A549 (cell line): ENCODE results near the gene IPO11. TPM values are rescaled to one million over a fixed set of nuclear protein-coding genes. Genes with fewer than 3 reads are reported as not detected.
"Not testable (repeated sequence)": the region's sequence is repeated elsewhere in the genome, so short reads cannot be mapped to it uniquely, and the experiment has no call there.

ENCODE experiments used
- ATAC-seq, 2 experiments: fragments of 200-7000 bp in 1 of 2; fragments of >200 bp in 1 of 2; cut with Nextera tagmentation in 1 of 2; cut with Tn5 transposase in 1 of 2; 3 replicates each; pipeline versions ENCODE4 v1.8.0 to v1.9.1; 2018 to 2020; ENCODE audit warnings: mild to moderate bottlenecking in 1 of 2, moderate library complexity in 1 of 2
- CTCF ChIA-PET: fragments of 300-600 bp; sonication (Branson Sonifier 250); formaldehyde crosslinking; extraction: SDS; loops from one replicate; lab custom pipeline; 2021; ENCODE audit warnings: antibody characterized with exemption, inconsistent platforms; lab: Yijun Ruan, JAX
- POLR2A ChIA-PET: fragments of 350-600 bp; formaldehyde crosslinking; extraction: SDS; loops from one replicate; lab custom pipeline; 2021; ENCODE audit warnings: antibody characterized with exemption, inconsistent platforms; lab: Yijun Ruan, JAX
- DNase-seq, 2 experiments: peaks; one replicate each; pipeline versions ENCODE4 v3.0.0 to v3.0.0-alpha.2; 2011 to 2016; ENCODE audit warnings: low read depth in 1 of 2, low spot score in 1 of 2
- FAIRE-seq: peaks from 2 replicates; lab custom pipeline; 2011; peaks lifted over from hg19 to GRCh38; lab: Jason Lieb, UNC
- H3K27ac ChIP-seq, 2 experiments: fragments of >200 bp; sonication (Bioruptor Twin); formaldehyde crosslinking; 3 replicates each; pipeline ENCODE4 v1.5.1; 2016 to 2017
- H3K4me1 ChIP-seq: fragments of >200 bp; sonication (Bioruptor Twin); formaldehyde crosslinking; 3 replicates; pipeline ENCODE4 v1.6.1; 2016
- H3K4me2 ChIP-seq: fragments of >200 bp; sonication (Bioruptor Twin); formaldehyde crosslinking; 3 replicates; pipeline ENCODE4 v1.6.1; 2016
- H3K4me3 ChIP-seq: fragments of >200 bp; sonication (Bioruptor Twin); formaldehyde crosslinking; 3 replicates; pipeline ENCODE4 v1.5.1; 2016
- H3K9me3 ChIP-seq: fragments of >200 bp; sonication (Bioruptor Twin); formaldehyde crosslinking; 3 replicates; pipeline ENCODE4 v1.6.1; 2016
- BHLHE40 ChIP-seq: IDR thresholded peaks from 2 replicates; pipeline ENCODE4 v1.6.1; 2012; ENCODE audit warnings: low read depth, low read length, inconsistent platforms
- CHD2 ChIP-seq: fragments of 150-350 bp; IDR thresholded peaks from 2 replicates; pipeline ENCODE4 v1.6.1; 2014; ENCODE audit warnings: low read length; ENCODE audit not compliant: partially characterized antibody
- CTCF ChIP-seq: fragments of >200 bp; sonication (Bioruptor Twin); formaldehyde crosslinking; IDR thresholded peaks from 3 replicates; pipeline ENCODE4 v1.5.1; 2016
- E2F6 ChIP-seq: IDR thresholded peaks from 2 replicates; pipeline ENCODE4 v1.6.1; 2012; ENCODE audit warnings: low read depth, borderline replicate concordance
- ELK1 ChIP-seq: fragments of 150-350 bp; IDR thresholded peaks from 2 replicates; pipeline ENCODE4 v1.6.1; 2014; ENCODE audit warnings: low read depth, mild to moderate bottlenecking, low read length
- ESRRA ChIP-seq: fragments of 150-350 bp; IDR thresholded peaks from 2 replicates; pipeline ENCODE4 v1.6.1; 2014; ENCODE audit warnings: mild to moderate bottlenecking, low read length, borderline replicate concordance
- FOSB ChIP-seq: fragments of 250-450 bp; sonication (Bioruptor Pico); IDR thresholded peaks from 2 replicates; pipeline ENCODE4 v1.5.0; 2020; ENCODE audit warnings: mild to moderate bottlenecking, moderate library complexity
- HOXB13 ChIP-seq: fragments of 250-450 bp; sonication (Bioruptor Pico); IDR thresholded peaks from 2 replicates; pipeline ENCODE4 v1.5.0; 2020; ENCODE audit warnings: low read depth, mild to moderate bottlenecking, moderate library complexity
- HOXB5 ChIP-seq: fragments of 250-450 bp; sonication (Bioruptor Pico); IDR thresholded peaks from 2 replicates; pipeline ENCODE4 v1.5.0; 2020; ENCODE audit warnings: mild to moderate bottlenecking, moderate library complexity
- KDM1A ChIP-seq: fragments of 200-600 bp; sonication (generic); IDR thresholded peaks from 2 replicates; pipeline ENCODE4 v1.6.1; 2016; ENCODE audit warnings: low read depth, mild to moderate bottlenecking
- MAZ ChIP-seq: fragments of 150-350 bp; IDR thresholded peaks from 2 replicates; pipeline ENCODE4 v1.6.1; 2014; ENCODE audit warnings: antibody characterized with exemption, low read depth, low read length, borderline replicate concordance
- NPAS2 ChIP-seq: fragments of 250-450 bp; sonication (Bioruptor Pico); IDR thresholded peaks from 2 replicates; pipeline ENCODE4 v1.8.0; 2022; ENCODE audit warnings: mild to moderate bottlenecking, moderate library complexity, borderline replicate concordance
- NR3C1 ChIP-seq: fragments of >200 bp; sonication (Bioruptor Twin); formaldehyde crosslinking; IDR thresholded peaks from 3 replicates; pipeline ENCODE4 v1.6.1; 2017
- PHF8 ChIP-seq: fragments of 200-600 bp; sonication (generic); IDR thresholded peaks from 2 replicates; pipeline ENCODE4 v1.6.1; 2016; ENCODE audit warnings: low read depth, mild to moderate bottlenecking, antibody characterized with exemption, moderate library complexity, borderline replicate concordance
- POLR2A ChIP-seq: IDR thresholded peaks from 2 replicates; pipeline ENCODE4 v1.6.1; 2012; ENCODE audit warnings: mild to moderate bottlenecking, low read length
- RARB ChIP-seq: fragments of 250-450 bp; sonication (Bioruptor Pico); IDR thresholded peaks from 2 replicates; pipeline ENCODE4 v1.8.0; 2021; ENCODE audit warnings: mild to moderate bottlenecking, moderate library complexity
- RNF2 ChIP-seq: fragments of 200-600 bp; sonication (generic); IDR thresholded peaks from 2 replicates; pipeline ENCODE4 v1.6.1; 2016; ENCODE audit warnings: low read depth, mild to moderate bottlenecking, antibody characterized with exemption, moderate library complexity, borderline replicate concordance
- SMC3 ChIP-seq: fragments of >200 bp; sonication (Bioruptor Twin); formaldehyde crosslinking; IDR thresholded peaks from 3 replicates; pipeline ENCODE4 v1.6.1; 2018; ENCODE audit warnings: inconsistent platforms
- ZC3H11A ChIP-seq: fragments of 450-650 bp; IDR thresholded peaks from 2 replicates; pipeline ENCODE4 v1.6.1; 2014; ENCODE audit warnings: antibody characterized with exemption, mild to moderate bottlenecking
- ZFP36 ChIP-seq: fragments of 450-650 bp; IDR thresholded peaks from 2 replicates; pipeline ENCODE4 v1.6.1; 2014; ENCODE audit warnings: borderline replicate concordance; ENCODE audit not compliant: partially characterized antibody
- WGBS: methylation state at CpG from one replicate; pipeline ENCODE4 v1.1.6; 2017; ENCODE audit errors: missing lambda C conversion rate; 5-methylcytosine and 5-hydroxymethylcytosine counted together
- polyA plus RNA-seq, 4 experiments: library from polyadenylated mRNA; depleted of rRNA in 3 of 4; stranded (reverse); fragments of >200 nt; fragmentation: RNase III in 1 of 4; extraction: RNeasy Plus Mini Kit Qiagen cat#74134 plus additional on column Dnase treatment in 1 of 4; gene quantifications; 2 replicates in 3 of 4; 3 replicates in 1 of 4; pipeline ENCODE4 v1.2.3, GENCODE V29; 2011 to 2017

IPO11 gene
- polyA plus RNA-seq, 2 of the 4 experiments (the other 2 are of a cell fraction) = 20.7 to 33.0 TPM

- Histone ChIP-seq H3K4me1 (no peaks in the 10 kb centered on the region), H3K4me3 (no peak overlapping the region), H3K27ac (no peak overlapping the region), H3K9me3 (no peaks in the 10 kb centered on the region), H3K4me2 (no peak overlapping the region)
- 85% methylated on average over 6 of the region's 6 CpGs for WGBS
- DNase-seq = no peak
- no peak for FAIRE-seq
- TF ChIP-seq ESRRA (no peak), FOSB (no peak), E2F6 (no peak), NPAS2 (CRISPR knock-in tag) (no peak), RARB (CRISPR knock-in tag) (no peak), CTCF (no peak), ELK1 (no peak), POLR2A (no peak), SMC3 (no peak), HOXB5 (no peak), BHLHE40 (no peak), ZC3H11A (no peak), CHD2 (no peak), HOXB13 (CRISPR knock-in tag) (no peak)
- ATAC-seq = no peak
- ChIA-PET POLR2A (no interaction called here), CTCF (no interaction called here)
Measured at GRCh38 chr5:62621280-62621679, 208.7 kb downstream of the IPO11 start.

- Histone ChIP-seq H3K4me2 (no peak overlapping the region), H3K27ac (no peak overlapping the region), H3K9me3 (no peaks in the 10 kb centered on the region), H3K4me1 (no peaks in the 10 kb centered on the region), H3K4me3 (no peak overlapping the region)
- 93% methylated on average over 1 of the region's 1 CpG for WGBS
- ChIA-PET POLR2A (no interaction called here), CTCF (interaction anchor here (0.7 kb wide), 2 partner anchors 155 to 438 kb away, joined by 3 read pairs; no protein-coding TSS in a partner anchor)
- FAIRE-seq (no peak), DNase-seq (no peak)
- no peak for TF ChIP-seq RNF2
- no peak for TF ChIP-seq HOXB13 (CRISPR knock-in tag)
- no peak for TF ChIP-seq MAZ
- TF ChIP-seq ZFP36 = no peak
- TF ChIP-seq KDM1A = no peak
- TF ChIP-seq NR3C1 = no peak
- TF ChIP-seq ESRRA = no peak
- no peak for TF ChIP-seq PHF8
- TF ChIP-seq, all 56 proteins: peak for 0
- no peak for ATAC-seq
Measured at GRCh38 chr5:62623271-62623670, 210.7 kb downstream of the IPO11 start.

- CTCF ChIA-PET, H3K4me3 ChIP-seq, H3K27ac ChIP-seq, H3K9me3 ChIP-seq, ATAC-seq, H3K4me1 ChIP-seq, FAIRE-seq, POLR2A ChIA-PET, H3K4me2 ChIP-seq, DNase-seq: not testable (repeated sequence)
- WGBS = 95% methylated on average over 7 of the region's 7 CpGs
Measured at GRCh38 chr5:62624436-62624835, 211.9 kb downstream of the IPO11 start.
